Skeletal muscle tissue (tissue), 4 donors: ENCODE results near the gene AHDC1. TPM values are rescaled to one million over a fixed set of nuclear protein-coding genes. Genes with fewer than 3 reads are reported as not detected.

ENCODE experiments used
- H3K27ac ChIP-seq: one replicate; pipeline ENCODE4 v1.7.0; 2013; ENCODE audit warnings: mild to moderate bottlenecking, low read depth, low read length, inconsistent platforms
- H3K27me3 ChIP-seq, 3 donors: one replicate each; pipeline ENCODE4 v1.7.0; 2013; ENCODE audit warnings: low read length in 3 of 3; ENCODE audit not compliant: control insufficient read depth in 3 of 3, insufficient read depth in 3 of 3
- H3K36me3 ChIP-seq, 3 donors: one replicate each; pipeline ENCODE4 v1.7.0; 2013; ENCODE audit warnings: low read length in 3 of 3; ENCODE audit not compliant: control insufficient read depth in 3 of 3, insufficient read depth in 3 of 3
- H3K4me1 ChIP-seq, 3 donors: one replicate each; pipeline ENCODE4 v1.7.0; 2013; ENCODE audit warnings: low read length in 3 of 3, mild to moderate bottlenecking in 3 of 3; ENCODE audit not compliant: control insufficient read depth in 3 of 3, insufficient read depth in 3 of 3
- H3K4me3 ChIP-seq, 3 donors: one replicate each; pipeline ENCODE4 v1.7.0; 2013; ENCODE audit warnings: low read length in 3 of 3
- H3K9ac ChIP-seq, 3 donors: one replicate each; pipeline ENCODE4 v1.7.0; 2013; ENCODE audit warnings: low read length in 3 of 3, mild to moderate bottlenecking in 3 of 3, moderate library complexity in 2 of 3, low read depth in 1 of 3
- H3K9me3 ChIP-seq, 3 donors: one replicate each; pipeline ENCODE4 v1.7.0; 2013; ENCODE audit warnings: low read length in 3 of 3; ENCODE audit not compliant: control insufficient read depth in 3 of 3
- total RNA-seq: library from RNA; depleted of rRNA; stranded (reverse); fragments of >200 nt; gene quantifications from one replicate; pipeline ENCODE4 v1.2.3, GENCODE V29; 2014
- donor health status: Osteomylitis.

AHDC1 gene
- total RNA-seq, 1 donor from 2014 or later: 19.8 TPM

GRCh38 chr1:27598902-27599528 is 4.9 kb downstream of the AHDC1 start:
- Histone ChIP-seq H3K27ac (peak overlapping the region; percentile 86), H3K36me3 (peaks cover 0 to 8% (median 3%) of the 10 kb centered on the region in 3 donors), H3K9ac (peak overlapping the region; percentile 30 to 89 (median 77)), H3K4me3 (peak overlapping the region; percentile 48 to 54 (median 48)), H3K9me3 (no peaks in the 10 kb centered on the region), H3K4me1 (peaks cover 75 to 84% (median 78%) of the 10 kb centered on the region in 3 donors), H3K27me3 (no peaks in the 10 kb centered on the region)

- peaks cover 0 to 8% (median 3%) of the 10 kb centered on the region in 3 donors for H3K36me3 ChIP-seq
- peaks cover 82 to 91% (median 86%) of the 10 kb centered on the region in 3 donors for H3K4me1 ChIP-seq
- peak overlapping the region; percentile 30 to 89 (median 77) for H3K9ac ChIP-seq
These were observed 5.7 kb downstream of the AHDC1 start for GRCh38 chr1:27598295-27598687.

GRCh38 chr1:27597516-27598294 is 6.2 kb downstream of the AHDC1 start:
- Histone ChIP-seq H3K36me3 (peaks cover 0 to 8% (median 3%) of the 10 kb centered on the region in 3 donors), H3K4me1 (peaks cover 88 to 97% (median 91%) of the 10 kb centered on the region in 3 donors), H3K9ac (peak overlapping the region; percentile 5 to 89 (median 77))

More at GRCh38 chr1:27598295-27598687, 5.7 kb downstream of the AHDC1 start:
- peak overlapping the region; percentile 24 to 48 (median 36) for H3K4me3 ChIP-seq
- no peaks in the 10 kb centered on the region for H3K9me3 ChIP-seq
- no peaks in the 10 kb centered on the region for H3K27me3 ChIP-seq
- H3K27ac ChIP-seq: peak overlapping the region; percentile 86

GRCh38 chr1:27596986-27597385 is 7.0 kb downstream of the AHDC1 start:
- Histone ChIP-seq H3K27me3 (no peaks in the 10 kb centered on the region), H3K36me3 (peaks cover 0 to 8% (median 3%) of the 10 kb centered on the region in 3 donors), H3K9ac (peak overlapping the region; percentile 8 to 89 (median 37)), H3K9me3 (no peaks in the 10 kb centered on the region), H3K4me3 (peak overlapping the region in 2 of 3 donors; percentile 7 to 43), H3K27ac (no peak overlapping the region), H3K4me1 (peaks cover 95 to 100% (median 98%) of the 10 kb centered on the region in 3 donors)

More at GRCh38 chr1:27597516-27598294, 6.2 kb downstream of the AHDC1 start:
- Histone ChIP-seq H3K27ac (peak overlapping the region; percentile 86), H3K9me3 (no peaks in the 10 kb centered on the region), H3K27me3 (no peaks in the 10 kb centered on the region), H3K4me3 (peak overlapping the region; percentile 17 to 48 (median 24))

- Histone ChIP-seq H3K4me3 (peak overlapping the region; percentile 2 to 49 (median 43)), H3K9ac (peak overlapping the region; percentile 4 to 89 (median 8)), H3K36me3 (peaks cover 0 to 8% (median 3%) of the 10 kb centered on the region in 3 donors), H3K27ac (peak overlapping the region; percentile 30), H3K4me1 (peaks cover 100% of the 10 kb centered on the region in 3 donors), H3K9me3 (no peaks in the 10 kb centered on the region), H3K27me3 (no peaks in the 10 kb centered on the region)
These were observed 7.7 kb downstream of the AHDC1 start for GRCh38 chr1:27596261-27596660.

GRCh38 chr1:27595597-27595996 is 8.3 kb downstream of the AHDC1 start:
- H3K4me1 ChIP-seq: peaks cover 100% of the 10 kb centered on the region in 3 donors
- H3K9me3 ChIP-seq: no peaks in the 10 kb centered on the region
- H3K27me3 ChIP-seq: no peaks in the 10 kb centered on the region
- peaks cover 0 to 6% (median 3%) of the 10 kb centered on the region in 3 donors for H3K36me3 ChIP-seq
- H3K4me3 ChIP-seq: peak overlapping the region; percentile 5 to 43 (median 22)
- peak overlapping the region; percentile 30 for H3K27ac ChIP-seq
- peak overlapping the region; percentile 8 to 83 (median 53) for H3K9ac ChIP-seq

- peaks cover 100% of the 10 kb centered on the region in 3 donors for H3K4me1 ChIP-seq
- H3K27ac ChIP-seq: peak overlapping the region; percentile 73
- peaks cover 0 to 6% (median 3%) of the 10 kb centered on the region in 3 donors for H3K36me3 ChIP-seq
- peak overlapping the region; percentile 18 to 83 (median 53) for H3K9ac ChIP-seq
- H3K4me3 ChIP-seq: peak overlapping the region; percentile 5 to 32 (median 29)
- H3K9me3 ChIP-seq: no peaks in the 10 kb centered on the region
- H3K27me3 ChIP-seq: no peaks in the 10 kb centered on the region
These were observed 9.1 kb downstream of the AHDC1 start for GRCh38 chr1:27594564-27595510.

GRCh38 chr1:27593678-27594563 is 10.0 kb downstream of the AHDC1 start:
- peak overlapping the region; percentile 48 to 70 (median 59) for H3K4me3 ChIP-seq
- peaks cover 100% of the 10 kb centered on the region in 3 donors for H3K4me1 ChIP-seq
- peak overlapping the region; percentile 73 for H3K27ac ChIP-seq
- no peaks in the 10 kb centered on the region for H3K27me3 ChIP-seq
- H3K9me3 ChIP-seq: no peaks in the 10 kb centered on the region
- H3K36me3 ChIP-seq: peaks cover 0 to 8% (median 6%) of the 10 kb centered on the region in 3 donors
- peak overlapping the region; percentile 62 to 83 (median 70) for H3K9ac ChIP-seq
